Upper lobe of left lung (tissue), 4 donors: ENCODE data around the gene TIMP2.

Source experiments
- EP300 ChIP-seq, 4 donors: sonication (generic); formaldehyde crosslinking; IDR thresholded peaks; one replicate each; pipeline ENCODE4 v1.5.1; 2017; ENCODE audit warnings: antibody characterized with exemption in 4 of 4, control low read depth in 2 of 4
- POLR2A ChIP-seq, 4 donors: fragments of 450-650 bp; IDR thresholded peaks; one replicate each; pipeline ENCODE4 v1.5.1; 2016 to 2017; ENCODE audit warnings: antibody characterized with exemption in 4 of 4, mild to moderate bottlenecking in 2 of 4
- POLR2AphosphoS5 ChIP-seq, 2 donors: sonication (generic); formaldehyde crosslinking; IDR thresholded peaks; one replicate each; pipeline ENCODE4 v1.5.1; 2017; ENCODE audit warnings: antibody characterized with exemption in 2 of 2
- TF ChIP-seq, protein P1 (sequence below), 6 experiments: fragments of 450-650 bp in 4 of 6; fragments of 200-600 bp in 2 of 6; sonication (generic) in 2 of 6; IDR thresholded peaks; one replicate each; pipeline ENCODE4 v1.5.1; 2016 to 2019; ENCODE audit warnings: antibody characterized with exemption in 6 of 6

DNA sequence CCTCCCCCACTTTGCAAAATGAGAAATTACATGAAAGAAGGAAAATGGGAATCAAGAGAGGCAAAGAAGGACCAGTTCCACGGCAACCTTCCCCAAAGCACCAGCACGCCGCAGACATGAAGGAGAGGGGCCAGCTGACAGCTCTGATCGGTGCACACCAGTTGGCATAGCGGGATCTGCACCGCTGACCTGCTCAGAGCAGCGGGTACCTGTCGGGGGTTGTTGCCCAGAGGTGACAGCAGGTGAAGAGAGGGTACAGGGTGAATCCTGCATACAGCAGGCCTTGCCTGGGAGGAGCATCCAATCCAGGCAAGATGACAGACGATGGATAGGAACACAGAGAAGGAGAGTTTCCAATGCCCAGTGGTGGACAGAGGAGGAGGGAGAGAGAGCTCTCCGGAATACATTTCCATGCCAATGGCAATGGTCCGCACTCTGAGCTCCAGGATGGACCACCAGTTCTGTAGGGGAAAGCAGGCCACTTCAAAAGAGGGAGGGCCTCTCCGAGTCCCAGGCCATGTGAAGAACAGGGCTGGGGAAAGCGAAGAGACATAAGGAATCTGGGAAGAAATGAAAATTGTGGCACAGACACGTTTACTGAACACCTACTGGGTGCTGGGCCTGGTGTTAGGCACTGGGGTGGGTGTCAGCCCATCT lies 46.2 kb downstream of the TIMP2 start:
- TF ChIP-seq, protein P1, sequence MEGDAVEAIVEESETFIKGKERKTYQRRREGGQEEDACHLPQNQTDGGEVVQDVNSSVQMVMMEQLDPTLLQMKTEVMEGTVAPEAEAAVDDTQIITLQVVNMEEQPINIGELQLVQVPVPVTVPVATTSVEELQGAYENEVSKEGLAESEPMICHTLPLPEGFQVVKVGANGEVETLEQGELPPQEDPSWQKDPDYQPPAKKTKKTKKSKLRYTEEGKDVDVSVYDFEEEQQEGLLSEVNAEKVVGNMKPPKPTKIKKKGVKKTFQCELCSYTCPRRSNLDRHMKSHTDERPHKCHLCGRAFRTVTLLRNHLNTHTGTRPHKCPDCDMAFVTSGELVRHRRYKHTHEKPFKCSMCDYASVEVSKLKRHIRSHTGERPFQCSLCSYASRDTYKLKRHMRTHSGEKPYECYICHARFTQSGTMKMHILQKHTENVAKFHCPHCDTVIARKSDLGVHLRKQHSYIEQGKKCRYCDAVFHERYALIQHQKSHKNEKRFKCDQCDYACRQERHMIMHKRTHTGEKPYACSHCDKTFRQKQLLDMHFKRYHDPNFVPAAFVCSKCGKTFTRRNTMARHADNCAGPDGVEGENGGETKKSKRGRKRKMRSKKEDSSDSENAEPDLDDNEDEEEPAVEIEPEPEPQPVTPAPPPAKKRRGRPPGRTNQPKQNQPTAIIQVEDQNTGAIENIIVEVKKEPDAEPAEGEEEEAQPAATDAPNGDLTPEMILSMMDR (IDR thresholded peaks at IDR 0.05), result no peak
- TF ChIP-seq POLR2A (IDR thresholded peaks at IDR 0.05) (no peak), POLR2AphosphoS5 (IDR thresholded peaks at IDR 0.05) (no peak), EP300 (IDR thresholded peaks at IDR 0.05) (no peak)
